Measurements from ENCODE around the gene RGSL1.

Gene RGSL1

DNA sequence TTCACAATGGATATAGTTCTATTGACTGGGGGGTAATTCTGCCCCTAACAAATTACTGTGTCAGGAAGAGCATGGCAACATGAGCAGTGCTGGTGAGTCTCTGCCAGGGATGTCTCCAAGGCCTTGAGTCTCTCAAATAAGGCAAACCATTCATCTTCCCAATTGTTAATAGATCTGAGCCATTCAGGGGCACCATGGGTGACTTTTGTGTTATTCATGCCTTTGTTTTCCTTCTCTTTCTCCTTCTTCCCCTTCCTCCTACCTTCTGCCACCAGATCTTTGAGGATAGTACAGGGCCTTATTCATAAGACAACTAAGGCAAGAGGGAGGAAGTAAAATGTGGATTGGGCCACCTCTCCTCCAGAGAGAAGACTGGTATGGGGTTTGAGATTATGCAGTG lies at the start of gene RGSL1:
RGSL1 (plus strand) TSS at position 60 of the 400 bp plus-strand sequence; CDS start at position 80, 20 bp downstream.
- DNase-seq: no peak

DNA sequence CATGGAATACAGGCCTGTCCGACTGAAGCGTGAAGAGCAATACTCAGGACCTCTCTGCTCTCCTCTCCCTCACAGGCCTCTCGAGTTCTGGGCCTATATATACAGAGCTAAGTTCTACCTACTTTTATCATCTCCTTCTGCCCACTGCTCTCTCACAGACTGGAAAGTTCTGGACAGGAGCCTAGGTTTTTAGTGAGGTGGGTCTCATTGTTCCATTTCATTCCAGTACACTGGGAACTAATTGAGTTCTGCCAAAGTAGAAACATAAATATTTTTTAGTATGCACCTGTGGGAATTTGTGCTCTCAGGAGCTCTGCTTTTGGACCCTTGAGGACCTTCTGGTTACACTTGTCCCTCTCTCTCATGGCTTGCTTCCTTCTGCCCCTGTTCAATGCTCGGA lies 49.4 kb upstream of the RGSL1 start, which contains the start of gene TEDDM1:
TEDDM1 (minus strand) TSS at position 101 of the 400 bp plus-strand sequence. CDS start 182 bp downstream, outside the sequence.
- no peak for DNase-seq

GRCh38 chr1:182404781-182405180 lies 45.2 kb upstream of the RGSL1 start:
- no peak for DNase-seq

DNA sequence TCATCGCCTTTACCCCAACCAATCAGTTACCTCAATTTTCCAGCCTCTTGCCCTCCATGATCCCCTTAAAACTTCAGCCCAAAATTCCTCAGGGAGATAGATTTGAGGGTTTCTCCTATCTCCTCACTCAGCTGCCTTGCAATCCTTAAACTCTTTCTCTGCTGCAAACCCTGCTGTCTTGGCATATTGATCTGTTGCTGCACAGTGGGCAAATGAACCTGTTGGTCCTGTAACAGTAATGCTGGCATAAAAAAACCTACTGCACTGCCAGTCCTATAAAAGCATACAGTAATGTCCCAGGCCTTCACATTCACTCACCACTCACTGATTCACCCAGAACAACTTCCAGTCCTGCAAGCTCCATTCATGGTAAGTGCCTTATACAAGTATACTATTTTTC lies 44.4 kb upstream of the RGSL1 start:
- no peak for DNase-seq

DNA sequence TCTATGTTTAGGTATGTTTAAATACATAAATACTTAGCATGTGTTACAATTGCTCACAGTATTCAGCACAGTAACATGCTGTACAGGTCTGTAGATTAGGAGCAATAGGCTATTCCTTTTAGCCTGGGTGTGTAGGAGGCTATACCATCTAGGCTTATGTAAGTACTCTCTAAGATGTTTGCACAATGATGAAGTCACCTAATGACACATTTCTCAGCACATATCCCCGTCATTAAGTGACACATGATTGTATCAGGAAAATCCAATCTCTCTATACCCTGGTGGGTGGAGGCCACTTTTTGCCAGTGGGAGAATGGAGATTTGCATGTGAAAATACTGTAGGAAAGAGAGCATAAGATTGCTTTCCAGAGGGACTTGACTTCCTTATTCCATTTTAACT lies 43.9 kb upstream of the RGSL1 start:
- DNase-seq: no peak

- no peak for DNase-seq
Observed at GRCh38 chr1:182407724-182408123, 42.2 kb upstream of the RGSL1 start.

DNA sequence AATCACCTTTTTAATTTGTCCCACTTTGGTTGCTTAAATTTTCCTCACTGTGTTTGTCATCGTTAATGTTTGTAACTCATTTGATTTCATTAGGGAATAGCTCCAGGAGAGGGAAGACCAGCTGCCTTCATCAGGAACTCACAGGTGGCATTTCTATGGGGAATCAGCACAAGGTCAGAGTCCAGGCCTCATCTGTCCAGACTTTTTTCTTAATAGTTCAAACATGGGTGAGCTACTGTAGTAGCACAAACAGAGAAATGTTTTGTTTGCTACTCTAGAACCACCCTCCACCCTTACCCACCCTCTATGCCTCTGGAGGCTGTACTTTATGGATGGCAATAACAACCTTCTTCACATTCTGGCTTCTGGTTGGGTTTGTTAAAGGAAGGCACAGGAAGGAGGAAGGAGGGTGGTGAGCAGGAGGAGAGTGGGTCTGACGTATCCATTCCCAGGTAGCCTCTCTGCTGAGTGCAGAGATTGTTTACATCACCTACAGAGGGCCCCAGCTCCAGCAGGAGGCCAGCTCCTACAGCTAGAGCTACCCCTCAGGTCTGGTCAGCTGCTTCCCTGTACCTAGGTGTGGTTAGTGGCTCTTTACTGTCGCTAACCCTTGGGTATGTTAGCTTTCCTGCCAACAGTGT lies 41.4 kb upstream of the RGSL1 start:
- no peak for DNase-seq

- DNase-seq: no peak
Observed at GRCh38 chr1:182410138-182410537, 39.8 kb upstream of the RGSL1 start.

GRCh38 chr1:182410620-182411273 lies 39.2 kb upstream of the RGSL1 start:
- no peak for DNase-seq

DNA sequence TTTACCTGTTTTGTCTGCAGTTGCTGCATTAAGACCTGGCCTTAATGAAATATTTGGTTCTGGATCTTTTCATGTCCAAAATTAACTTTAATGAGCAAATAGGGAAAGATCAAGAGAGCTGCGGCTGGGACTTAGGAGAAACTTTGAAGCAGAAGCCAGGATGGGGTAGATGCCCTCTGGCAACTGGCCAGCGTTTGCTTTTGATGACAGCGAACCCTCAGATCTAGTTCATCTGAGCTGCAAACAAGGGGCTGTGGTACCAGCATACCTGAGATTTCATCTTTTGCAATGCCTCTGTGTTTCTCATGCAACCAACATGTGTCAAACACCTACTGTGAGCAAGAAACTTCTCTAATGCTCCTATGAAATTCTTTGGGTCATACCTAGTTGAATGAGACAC lies 36.5 kb upstream of the RGSL1 start:
- no peak for DNase-seq

DNA sequence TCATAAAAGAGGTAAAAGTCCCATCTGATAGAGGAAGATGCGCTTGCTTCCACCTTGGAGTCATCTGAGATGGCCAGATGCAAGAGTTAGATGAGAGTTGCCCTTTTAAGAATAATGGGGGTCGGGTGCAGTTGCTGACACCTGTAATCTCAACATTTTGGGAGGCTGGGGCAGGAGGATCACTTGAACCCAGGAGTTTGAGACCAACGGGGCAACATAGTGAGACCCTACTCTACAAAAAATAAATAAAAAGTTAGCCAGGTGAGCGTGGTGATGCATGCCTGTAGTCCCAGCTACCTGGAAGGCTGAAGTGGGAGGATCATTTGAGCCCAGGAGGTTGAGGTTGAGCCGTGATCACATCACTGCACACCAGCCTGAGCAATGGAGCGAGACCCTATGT lies 36.0 kb upstream of the RGSL1 start:
- DNase-seq: no peak

DNA sequence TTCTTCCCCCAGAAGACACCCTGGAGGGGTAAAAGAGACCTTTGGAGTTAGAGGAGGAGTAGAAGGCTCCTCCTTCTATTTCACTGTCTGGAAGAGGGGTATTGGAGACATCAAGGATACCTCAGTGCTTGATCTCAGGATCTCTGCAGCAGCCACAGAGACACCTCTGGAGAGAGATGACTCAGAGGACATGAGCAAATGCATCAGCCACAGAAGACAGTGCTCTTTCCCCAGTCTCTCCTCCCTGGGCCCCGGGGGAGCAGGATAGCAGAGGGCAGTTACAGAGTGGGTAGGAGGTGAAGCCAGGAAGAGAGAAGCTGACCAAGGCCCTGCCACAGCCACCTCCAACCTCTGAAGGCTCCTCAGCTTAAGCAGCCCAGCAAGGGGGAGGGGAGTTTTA lies 34.2 kb upstream of the RGSL1 start:
- no peak for DNase-seq

GRCh38 chr1:182426442-182427430 lies 23.2 kb upstream of the RGSL1 start:
- DNase-seq: no peak

DNA sequence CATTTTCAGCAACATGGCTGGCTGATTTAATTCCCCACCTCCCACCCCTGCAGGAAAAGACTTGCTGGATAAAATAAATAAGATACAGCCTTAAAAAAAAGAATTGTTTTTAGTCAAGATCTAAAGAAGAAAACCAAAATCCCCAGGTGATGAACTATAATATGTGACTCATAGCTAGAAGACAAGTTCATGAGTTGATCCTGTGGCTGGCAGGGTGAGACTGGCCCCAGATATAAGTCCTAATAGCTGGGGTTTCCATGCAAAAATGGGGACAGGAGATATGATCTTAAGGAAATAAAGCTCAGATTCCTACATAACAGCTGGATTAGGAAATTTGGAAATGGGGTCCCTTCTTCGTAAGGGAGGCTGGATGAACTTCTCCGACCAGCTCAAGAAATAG lies 21.9 kb upstream of the RGSL1 start:
- no peak for DNase-seq

GRCh38 chr1:182430263-182431068 lies 19.5 kb upstream of the RGSL1 start:
- no peak for DNase-seq

DNA sequence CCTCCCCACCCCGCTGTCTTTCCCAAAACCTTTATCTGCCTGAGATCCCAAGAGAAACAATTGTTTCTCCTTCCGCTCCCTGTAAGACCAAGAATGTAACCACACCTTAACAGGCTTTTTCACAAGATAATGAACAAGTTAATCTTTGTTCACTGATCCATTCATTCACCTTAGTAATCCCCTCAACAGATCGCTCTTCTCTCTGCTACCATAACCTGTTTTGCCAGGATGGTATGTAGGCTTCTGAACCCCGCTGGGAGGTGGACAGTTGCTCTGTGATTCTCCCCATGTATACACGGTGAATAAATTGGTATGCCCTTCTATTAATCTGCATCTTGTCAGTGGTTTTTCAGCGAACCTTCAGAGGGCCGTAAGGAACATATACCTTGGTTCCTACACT lies 18.7 kb upstream of the RGSL1 start:
- no peak for DNase-seq

DNA sequence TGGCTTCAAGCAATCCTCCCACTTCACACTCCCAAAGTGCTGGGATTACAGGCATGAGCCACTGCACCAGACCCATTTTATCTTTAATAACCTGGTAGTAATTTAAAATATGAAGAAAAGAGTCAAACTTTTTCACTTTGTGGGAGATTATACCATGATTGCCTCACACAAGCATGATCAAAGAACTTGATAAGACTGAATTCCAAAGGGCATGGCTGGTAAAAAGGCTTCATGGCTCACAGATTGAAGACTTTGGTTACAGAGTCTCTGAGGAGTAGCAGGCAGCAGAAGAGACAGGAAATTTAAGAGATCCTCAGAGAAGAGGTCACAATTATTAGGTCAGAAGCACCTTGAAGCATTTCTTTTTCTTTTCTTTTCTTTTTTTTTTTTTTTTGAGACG lies 16.4 kb upstream of the RGSL1 start:
- no peak for DNase-seq

GRCh38 chr1:182438326-182438725 lies 11.6 kb upstream of the RGSL1 start:
- DNase-seq: no peak

- no peak for DNase-seq
Observed at GRCh38 chr1:182441719-182442118, 8.2 kb upstream of the RGSL1 start.

GRCh38 chr1:182442333-182442732 lies 7.6 kb upstream of the RGSL1 start:
- DNase-seq: no peak

DNA sequence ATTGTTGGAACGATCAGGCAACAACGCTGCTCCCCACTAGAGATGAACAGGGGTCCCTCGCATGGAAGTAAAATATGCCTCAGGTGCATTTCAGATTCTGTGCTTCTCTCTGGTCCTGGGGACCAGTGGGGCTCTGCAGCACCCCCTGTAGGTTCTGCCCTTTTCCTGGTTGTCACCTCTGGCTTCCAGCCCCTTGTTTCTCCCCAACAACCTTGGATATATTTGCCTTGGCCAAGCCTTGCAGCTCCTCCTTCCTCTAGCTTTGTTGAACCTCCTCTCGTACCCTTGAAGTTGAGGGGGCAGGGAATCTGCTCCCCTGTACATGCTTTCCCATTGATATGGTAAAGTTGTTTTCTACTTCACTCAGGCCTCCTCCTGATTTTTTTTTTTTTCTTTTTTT lies 5.4 kb upstream of the RGSL1 start:
- no peak for DNase-seq

DNA sequence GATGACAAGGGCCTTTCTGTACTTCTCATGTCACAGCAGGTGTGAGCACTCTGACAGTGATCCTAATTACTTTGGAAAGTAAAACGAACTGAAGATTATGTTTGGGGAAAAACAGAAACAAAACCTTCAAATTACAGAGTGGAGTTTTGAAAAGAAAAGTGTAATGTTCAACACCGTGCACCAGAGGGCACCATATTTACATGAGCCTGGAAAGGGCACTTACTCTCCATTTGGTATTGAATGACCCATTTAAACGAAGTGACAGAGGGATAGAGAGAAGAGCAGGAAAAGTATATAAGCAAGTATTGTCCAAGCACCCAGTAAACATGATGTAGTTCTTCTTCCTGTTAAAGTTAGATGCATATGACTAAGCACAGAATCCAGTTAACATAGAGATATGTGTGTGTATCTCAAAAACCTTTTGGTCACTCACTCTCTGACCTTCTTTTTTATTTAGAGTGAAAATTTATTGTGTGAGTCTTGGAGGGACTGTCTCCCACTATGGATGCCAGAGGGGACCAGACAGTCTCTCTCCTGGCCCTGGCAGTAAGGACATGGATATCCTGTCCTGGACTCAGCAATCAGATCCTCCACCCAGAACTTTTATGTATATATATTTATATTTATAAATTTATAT lies 3.8 kb upstream of the RGSL1 start:
- DNase-seq: peak; percentile 4

Data from NCI-H524 treated with DMSO at 0.1 percent for 48 hours (cell line).